Suppressor macrophage treated with lipopolysaccharide for 1 hour (primary cell): ENCODE measurements around the gene CFAP77.

Source experiments
- DNase-seq, 3 donors: peaks; one replicate each; pipeline ENCODE4 v3.0.0-alpha.2; 2020 to 2022

Gene CFAP77

DNA sequence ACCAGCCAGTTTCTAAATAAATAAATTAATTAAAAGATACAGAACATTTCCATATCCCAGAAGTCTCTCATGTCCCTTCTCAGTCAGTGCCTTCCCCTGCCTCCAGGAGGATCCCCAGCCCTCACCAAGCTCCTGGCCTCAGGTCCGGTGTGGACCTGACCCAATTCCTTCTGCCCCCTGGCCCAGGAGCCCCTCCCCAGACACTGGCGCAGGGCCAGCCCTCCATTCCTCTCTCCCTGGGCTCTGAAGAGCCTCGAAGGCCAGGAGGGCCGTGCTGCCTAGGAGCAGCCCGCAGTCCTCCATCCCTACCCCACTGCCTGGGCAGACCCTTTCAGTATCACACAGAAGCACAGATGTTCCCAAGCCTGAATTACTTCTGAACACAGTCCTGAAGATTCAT lies 110.6 kb downstream of the CFAP77 start:
- DNase-seq, result no peak

- DNase-seq, result no peak
Measured at GRCh38 chr9:132525308-132526023, 115.5 kb downstream of the CFAP77 start.

DNA sequence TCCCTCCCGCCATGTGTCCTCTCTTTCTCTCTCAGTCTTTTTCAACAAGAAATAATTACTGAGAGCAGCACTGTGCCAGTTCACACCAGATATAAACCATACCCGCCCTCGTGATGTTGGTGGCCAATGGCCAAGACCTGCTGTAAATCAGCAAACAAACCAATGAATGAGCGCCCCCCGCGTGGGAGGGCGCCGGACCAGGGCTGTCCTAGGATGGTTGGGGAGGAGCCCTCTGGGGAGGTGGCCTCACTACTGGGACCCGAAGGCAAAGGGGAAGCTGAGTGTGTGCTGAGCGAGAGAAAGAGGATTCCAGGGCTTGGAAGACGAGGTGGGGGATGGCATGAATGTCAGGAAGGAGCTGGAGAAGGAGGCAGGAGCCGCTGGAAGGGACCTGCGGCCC lies 121.2 kb downstream of the CFAP77 start:
- DNase-seq, result no peak

DNA sequence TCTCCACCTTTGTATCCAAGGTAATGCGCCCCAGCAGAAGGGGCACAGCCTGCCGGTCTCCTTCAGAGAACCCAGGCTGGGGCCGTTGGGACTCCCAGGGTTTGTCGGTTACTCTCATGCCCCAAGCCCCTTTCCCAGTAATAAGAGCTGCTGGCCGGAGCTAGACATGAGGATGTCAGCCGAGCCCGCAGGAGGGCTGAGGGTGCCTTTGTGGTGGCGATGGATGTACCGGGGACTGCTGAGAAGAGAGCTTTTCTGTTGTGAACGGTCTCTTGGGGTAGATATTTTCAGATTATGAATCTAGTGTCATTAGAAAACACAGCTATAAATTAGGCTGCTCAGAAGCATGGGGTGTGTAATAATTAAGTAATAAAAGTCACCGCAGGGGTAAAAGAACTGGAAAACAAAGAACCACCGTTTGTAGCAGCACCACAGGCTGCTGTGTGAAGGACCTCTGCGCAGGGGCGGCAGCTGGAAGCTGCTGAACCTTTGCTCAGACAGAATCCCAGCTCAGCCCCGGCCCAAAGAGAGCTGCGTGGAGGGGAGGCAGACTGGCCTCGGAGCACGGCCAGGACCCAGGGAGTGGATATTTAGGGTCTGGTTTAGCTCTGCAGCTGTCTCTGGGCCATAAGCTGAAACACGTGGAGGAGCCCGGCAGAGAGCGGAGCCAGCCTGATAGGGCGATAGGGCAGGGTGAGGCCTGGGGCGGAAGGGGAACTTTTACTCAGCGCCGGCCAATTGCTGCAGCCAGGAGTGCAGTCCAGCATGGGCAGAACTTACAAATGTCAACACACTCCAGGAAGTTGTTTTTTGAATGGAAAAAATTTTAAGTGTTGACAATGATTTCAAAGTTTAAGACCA lies 121.9 kb downstream of the CFAP77 start:
- no peak for DNase-seq

- DNase-seq, result no peak
Measured at GRCh38 chr9:132534832-132535231, 124.8 kb downstream of the CFAP77 start.

DNA sequence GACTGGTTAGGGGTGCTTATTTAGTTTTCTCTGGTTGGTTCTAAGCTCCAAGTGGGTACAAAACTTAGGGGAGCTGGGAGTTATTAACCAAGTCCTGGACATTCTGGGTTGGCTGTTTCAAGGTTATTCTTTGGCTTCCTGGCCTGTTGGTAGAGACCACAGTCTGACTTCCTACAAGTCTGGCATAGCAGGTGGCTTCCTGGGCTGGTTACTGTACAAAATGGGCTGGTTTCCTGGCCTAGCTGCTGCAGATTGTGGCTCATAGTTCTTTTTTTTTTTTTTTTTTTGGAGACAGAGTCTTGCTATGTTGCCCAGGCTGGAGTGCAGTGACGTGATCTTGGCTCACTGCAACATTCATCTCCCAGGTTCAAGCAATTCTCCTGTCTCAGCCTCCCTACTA lies 126.1 kb downstream of the CFAP77 start:
- DNase-seq, result no peak

- no peak for DNase-seq
Measured at GRCh38 chr9:132537352-132537751, 127.3 kb downstream of the CFAP77 start.

- no peak for DNase-seq
Measured at GRCh38 chr9:132538071-132538470, 128.1 kb downstream of the CFAP77 start.

DNA sequence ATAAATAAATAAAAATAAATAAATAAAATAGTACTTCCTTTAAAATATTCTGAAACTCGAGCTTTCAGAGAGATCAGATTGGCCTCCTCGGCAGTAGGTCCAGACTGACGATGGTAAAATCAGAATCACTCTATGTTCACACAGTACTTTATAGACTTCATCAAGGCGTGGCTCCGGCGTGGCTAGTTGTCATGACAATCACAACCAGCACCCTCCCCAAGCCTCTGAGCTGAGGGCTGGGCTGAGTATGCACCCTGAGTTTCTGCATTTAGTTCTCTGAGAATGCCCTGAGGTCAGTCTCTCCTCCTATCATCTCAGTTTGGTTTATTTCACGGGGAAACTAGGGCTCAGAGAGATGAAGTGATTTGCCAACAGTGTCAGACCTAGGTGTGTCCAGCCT lies 129.1 kb downstream of the CFAP77 start:
- DNase-seq, result no peak

DNA sequence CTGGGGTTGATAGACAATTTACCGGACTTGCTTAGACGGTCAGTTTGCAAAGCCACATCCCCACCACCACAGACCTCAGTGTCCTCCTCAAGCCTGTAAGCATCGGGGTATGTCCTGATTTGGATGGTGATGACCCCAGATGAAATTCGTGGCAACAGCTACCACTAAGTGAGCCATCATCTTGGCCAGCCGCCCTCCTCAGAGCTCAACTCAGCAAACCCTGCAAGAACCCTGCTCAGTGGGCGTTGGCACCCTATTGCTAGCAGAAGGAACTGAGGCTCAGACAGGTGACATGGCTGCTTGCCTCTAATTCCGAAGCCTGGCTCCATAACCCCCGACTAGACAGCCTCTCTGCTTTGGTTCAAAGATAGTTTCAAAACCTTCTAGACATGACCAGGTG lies 131.0 kb downstream of the CFAP77 start:
- DNase-seq, result no peak

GRCh38 chr9:132541870-132542830 lies 132.1 kb downstream of the CFAP77 start:
- DNase-seq, result no peak

- no peak for DNase-seq
Measured at GRCh38 chr9:132543251-132543650, 133.2 kb downstream of the CFAP77 start.

DNA sequence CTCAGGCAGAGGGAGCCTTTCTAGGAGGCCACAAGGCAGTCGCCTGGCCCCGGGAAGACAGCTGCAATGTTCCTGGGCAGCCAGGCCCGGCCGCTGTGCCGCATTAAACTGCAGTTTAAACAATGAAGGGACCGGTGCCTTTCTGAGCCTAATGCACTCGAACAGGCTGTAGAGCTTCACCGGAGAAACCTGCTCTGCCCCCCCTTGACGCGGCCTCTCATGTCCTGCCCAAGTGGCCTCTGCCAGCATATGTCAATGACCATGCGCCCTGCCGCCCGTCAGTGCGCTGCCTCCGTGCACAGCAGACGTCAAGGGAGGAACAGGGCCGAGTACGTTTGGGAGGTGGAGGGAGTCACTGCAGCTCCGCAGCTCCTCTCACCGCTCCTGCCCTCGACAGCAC lies 133.9 kb downstream of the CFAP77 start:
- DNase-seq, result no peak

GRCh38 chr9:132545578-132545977 lies 135.6 kb downstream of the CFAP77 start:
- no peak for DNase-seq

- no peak for DNase-seq
Measured at GRCh38 chr9:132546148-132547051, 136.4 kb downstream of the CFAP77 start.

DNA sequence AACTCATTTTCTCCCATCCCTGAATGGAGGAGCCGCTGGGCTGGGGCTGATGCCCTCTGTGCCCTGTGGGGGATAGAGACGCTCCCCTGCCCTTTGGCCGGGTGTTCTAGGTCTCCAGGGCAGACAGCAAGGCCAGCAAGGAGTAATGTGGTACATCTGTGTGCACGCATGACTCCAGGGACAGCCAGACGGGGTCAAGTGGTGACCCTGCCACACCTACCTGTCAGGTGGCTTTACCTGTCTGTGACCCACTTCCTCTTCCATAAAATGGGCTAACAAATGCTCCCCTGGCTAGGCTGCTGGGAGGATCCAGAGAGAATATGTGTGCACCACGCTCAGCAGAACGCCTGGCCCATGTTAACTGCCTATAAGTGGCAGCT lies 137.0 kb downstream of the CFAP77 start:
- DNase-seq, result no peak

DNA sequence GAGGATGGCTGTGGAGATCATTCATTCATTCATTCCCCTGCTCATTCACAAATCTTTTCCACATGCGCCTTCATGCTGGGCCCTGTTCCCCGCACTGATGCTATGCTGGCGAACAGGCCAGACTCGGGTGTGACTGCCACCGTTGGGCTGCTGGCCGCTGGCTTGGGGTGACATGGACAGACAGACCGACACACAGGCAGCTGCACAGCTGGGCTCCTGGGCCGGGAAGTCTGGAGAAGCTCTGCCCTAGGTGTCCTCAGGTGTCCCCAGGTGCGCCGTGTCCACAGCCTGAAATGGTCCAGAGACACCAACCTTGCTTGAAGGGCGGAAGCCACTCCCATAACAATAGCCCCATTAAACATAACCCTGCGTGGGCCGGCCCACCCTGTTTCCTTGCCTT lies 137.4 kb downstream of the CFAP77 start:
- no peak for DNase-seq

GRCh38 chr9:132547976-132548730 lies 138.1 kb downstream of the CFAP77 start:
- DNase-seq, result no peak

DNA sequence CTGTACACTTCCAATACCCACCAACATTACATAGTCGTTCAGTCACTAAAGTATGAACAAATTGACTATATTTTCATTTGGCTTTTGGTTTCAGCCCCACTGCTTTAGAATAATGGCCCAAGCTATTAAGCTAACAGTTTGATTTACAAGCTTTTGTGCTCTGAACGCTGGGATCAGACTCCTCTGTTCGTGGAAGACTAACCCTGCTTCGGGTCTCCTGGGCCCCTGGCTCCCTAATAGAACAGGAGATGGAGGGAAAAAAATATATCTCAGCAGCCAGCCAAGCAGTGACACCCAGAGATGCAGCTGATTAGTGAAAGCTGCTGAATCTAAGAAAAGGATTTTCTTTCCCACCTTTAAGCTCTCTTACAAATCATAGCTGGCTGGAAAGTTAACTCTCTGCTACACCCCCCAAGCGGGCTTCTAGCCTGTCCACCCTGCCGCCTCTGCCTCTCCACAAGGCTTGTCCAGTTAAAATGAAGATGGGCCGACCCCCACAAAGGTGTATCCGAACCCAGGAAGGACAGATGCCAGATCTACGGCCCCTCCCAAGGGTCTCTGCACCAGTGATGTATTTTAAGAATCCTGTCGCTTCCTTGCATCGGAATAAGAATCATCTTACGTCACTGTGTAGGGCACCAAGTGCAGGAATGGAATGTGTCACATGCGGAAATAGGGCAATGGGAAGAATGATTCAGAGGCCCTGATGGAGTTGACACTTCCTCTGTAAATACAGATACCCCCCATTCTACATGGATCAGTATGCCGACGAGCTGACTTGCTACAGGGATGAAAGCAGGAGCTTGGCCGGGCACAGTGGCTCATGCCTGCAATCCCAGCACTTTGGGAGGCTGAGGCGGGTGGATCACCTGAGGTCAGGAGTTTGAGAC lies 139.0 kb downstream of the CFAP77 start:
- DNase-seq, result no peak

- no peak for DNase-seq
Measured at GRCh38 chr9:132551556-132551955, 141.5 kb downstream of the CFAP77 start.
